GM10847 (cell line): ENCODE measurements around the gene ZDHHC9.

ENCODE experiments used
- POLR2A ChIP-seq: IDR thresholded peaks from 2 replicates; pipeline ENCODE4 v1.6.1; 2011; ENCODE audit not compliant: insufficient read length; ENCODE audit errors: extremely low read depth

Gene ZDHHC9

GRCh38 chrX:129843459-129844306, at the start of gene ZDHHC9:
TSS of gene ZDHHC9 (minus strand) at chrX:129843886. CDS start at chrX:129841945, 1,941 bp downstream.
- no peak for TF ChIP-seq POLR2A

DNA sequence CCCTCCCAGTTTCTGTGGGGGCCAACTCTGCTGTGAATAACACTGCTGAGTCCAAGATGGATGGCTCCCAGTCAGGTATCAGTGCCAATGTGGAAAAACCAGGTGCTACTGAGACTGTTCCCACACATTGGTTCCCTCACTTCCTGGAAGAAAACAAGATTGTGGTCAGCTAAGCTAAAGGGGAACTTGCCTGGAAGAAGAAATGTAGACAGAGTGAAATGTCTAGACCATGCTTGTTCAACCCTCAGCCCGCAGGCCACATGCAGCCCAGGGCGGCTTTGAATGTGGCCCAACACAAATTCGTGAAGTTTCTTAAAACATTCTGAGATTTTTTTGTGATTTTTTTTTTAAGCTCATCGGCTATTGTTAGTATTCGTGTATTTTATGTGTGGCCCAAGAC, 33.7 kb upstream of the ZDHHC9 start:
- no peak for TF ChIP-seq POLR2A

GRCh38 chrX:129876771-129877305, 33.2 kb upstream of the ZDHHC9 start:
- TF ChIP-seq POLR2A, result no peak

DNA sequence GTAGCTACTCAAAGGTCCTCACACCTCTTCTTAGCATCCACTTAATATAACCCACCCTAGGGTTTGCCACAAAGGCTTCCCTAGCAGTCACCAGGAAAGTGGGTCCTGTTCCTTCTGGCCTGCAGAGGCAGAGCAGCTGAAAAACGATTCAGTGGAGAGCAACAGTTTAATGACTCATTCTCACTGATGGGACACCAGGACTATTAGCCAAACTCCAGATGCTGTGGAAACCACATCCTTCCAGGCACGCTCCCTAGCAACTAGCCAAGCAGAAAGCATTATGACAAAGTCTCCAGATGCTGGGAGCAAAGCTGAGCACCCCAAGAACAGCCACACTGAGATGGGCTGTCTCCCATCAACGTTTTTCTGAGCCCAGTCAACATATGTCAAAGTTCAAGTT, 32.0 kb upstream of the ZDHHC9 start:
- TF ChIP-seq POLR2A, result no peak

DNA sequence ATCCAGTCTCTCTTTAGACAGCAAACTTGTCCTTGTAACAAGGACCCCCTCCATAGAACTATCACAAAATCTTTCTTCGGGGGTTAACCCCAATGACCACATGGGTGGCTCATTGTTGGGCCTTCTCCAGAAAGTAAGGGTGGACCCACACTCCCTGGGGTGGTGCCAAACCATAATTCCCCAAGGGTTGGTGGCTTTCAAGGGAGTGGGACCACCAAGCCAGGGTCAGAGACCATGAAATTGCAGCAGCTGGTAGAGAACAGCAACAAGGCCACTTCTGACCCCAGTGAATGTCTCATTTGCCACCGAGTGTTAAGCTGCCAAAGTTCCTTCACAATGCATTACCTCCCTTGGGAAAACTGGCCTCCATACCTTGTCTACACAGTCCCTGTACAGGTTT, 28.8 kb upstream of the ZDHHC9 start:
- no peak for TF ChIP-seq POLR2A

DNA sequence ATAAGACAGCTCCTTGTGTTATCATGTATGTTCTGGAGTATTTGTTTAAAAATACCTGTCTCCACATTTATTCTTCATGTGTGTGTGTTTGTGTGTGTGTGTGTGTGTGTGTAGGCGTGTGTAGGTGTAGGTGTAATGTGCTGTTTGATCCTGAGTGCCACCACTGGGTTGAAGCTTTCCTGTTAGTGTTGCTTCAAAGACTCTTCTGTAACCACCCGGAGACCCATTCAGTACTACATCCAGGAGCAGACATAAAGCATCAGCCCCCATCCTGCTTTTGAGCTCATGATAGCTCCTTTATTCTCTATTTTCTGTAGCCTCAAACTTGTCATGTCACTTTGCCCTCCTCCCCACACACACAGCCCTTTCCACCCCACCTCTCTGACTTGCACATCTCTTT, 3.0 kb upstream of the ZDHHC9 start:
- TF ChIP-seq POLR2A, result no peak

DNA sequence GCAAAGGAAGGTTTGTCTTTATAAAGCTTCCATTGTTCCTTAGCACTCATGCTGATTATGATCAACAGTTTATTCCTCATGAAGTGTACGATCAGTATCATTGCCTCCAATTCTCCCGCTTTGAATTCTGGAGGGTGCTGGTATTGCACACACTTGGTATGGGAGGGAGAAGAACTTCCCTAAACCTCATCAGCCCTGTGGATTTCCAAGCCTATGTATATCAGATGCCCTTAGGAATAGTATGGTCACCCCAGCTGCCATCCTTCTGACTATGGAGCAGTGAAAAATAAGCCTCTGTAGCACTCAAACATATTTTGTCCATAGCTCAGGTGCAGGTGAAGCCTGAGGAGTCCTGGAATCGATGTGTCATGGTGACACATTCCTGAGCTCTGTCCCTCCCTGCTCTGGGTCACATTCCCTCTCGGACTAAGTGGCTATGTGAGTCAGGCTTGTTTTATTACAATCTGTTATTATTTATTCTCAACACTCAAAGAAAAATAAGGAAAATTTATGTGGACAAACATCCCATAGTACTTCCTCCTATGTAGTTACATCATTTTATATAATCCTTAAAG, 2.0 kb upstream of the ZDHHC9 start:
- TF ChIP-seq POLR2A, result no peak

- no peak for TF ChIP-seq POLR2A
Measured at GRCh38 chrX:129843209-129843458, 552 bp downstream of the ZDHHC9 start.

DNA sequence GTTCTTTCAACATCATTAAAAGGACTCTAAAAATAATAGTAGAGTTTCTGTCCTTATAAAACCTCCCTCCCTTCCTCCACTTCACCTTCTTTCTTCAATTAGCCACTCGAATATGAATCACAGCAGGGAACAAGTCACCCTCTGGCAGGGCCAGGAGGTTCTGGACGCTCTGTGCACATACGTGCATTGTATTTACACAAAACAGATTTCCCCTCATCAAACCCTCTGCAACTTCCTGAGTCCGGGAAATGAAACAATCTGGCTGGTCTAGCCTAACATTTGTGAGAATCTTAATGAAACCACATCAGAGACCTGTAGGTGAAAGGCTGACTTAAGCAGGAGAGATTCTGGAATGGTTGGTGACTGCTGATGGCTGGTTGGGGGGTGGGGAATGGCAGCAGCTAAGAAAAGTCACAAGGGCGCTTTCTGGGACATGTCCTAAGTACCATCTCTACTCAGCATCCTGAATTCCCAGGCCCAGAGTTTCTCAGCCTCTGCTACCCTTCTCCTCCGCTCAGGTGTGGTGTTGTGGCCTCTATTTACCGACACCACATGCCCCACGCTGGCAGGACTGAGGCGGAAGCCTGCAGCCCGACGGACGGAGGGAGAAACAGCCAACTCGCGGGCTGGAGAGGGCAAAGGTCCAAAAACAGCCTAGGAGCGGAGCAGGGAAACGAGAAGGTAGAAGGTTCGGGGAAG, 1.0 kb downstream of the ZDHHC9 start:
- TF ChIP-seq POLR2A, result no peak

DNA sequence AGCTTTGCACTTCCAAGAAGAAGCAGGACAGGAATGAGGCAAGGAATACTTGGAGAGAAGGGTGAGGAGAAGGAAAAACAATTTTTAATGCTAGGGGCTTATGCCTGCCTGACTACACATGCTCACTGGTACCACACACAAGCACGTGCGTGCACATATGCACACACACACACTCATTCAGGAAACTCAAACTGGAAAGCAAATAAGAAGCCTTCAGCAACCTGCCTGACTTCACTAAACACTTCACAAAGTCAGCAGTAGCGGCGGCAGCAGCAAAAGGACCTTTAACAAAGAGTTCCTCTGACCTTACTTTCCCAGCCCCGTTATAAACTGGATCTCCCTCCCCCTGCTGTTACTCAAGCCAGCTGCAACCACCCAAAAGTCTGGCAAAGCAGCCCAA, 3.3 kb downstream of the ZDHHC9 start:
- TF ChIP-seq POLR2A, result no peak

GRCh38 chrX:129836827-129837226, 6.9 kb downstream of the ZDHHC9 start:
- TF ChIP-seq POLR2A, result no peak

- TF ChIP-seq POLR2A, result no peak
Measured at GRCh38 chrX:129833153-129833990, 10.3 kb downstream of the ZDHHC9 start.

DNA sequence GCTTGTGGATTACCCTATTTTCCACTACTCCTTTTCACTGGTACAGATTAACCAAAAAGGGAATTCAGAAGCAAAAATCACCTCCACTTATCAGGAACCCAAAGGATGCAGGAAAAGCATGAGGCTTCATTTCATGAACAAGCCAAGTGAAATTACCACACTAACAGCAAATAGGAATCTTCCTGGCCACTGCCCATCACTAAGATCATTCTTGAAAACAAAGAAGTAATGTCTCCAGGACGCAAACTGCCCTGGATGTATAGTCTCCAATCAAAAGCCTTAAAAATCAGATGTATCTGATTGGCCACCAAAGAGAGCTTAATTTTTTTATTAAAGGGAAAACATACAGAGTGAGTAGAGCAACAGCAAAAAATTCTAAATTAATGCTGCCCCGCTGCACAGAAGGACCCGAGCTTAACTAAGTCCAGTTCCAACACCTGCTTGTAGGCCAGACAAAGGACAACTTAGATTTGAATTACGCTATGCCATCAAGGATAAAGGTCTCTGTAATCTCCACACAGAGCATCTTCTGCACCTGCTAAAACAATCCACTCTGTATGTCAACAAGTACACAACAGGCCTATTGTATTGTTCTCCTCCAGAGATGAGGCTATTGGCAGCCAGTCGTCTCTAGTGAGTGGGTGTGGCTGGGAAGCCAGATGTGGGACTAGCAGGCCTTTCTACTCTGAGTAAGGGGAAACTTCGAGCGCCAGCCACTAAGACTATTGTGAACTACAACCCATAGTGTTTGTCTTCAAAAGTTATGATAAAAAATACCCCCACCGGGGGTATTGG, 12.4 kb downstream of the ZDHHC9 start:
- no peak for TF ChIP-seq POLR2A

- TF ChIP-seq POLR2A, result no peak
Measured at GRCh38 chrX:129830494-129830893, 13.2 kb downstream of the ZDHHC9 start.

DNA sequence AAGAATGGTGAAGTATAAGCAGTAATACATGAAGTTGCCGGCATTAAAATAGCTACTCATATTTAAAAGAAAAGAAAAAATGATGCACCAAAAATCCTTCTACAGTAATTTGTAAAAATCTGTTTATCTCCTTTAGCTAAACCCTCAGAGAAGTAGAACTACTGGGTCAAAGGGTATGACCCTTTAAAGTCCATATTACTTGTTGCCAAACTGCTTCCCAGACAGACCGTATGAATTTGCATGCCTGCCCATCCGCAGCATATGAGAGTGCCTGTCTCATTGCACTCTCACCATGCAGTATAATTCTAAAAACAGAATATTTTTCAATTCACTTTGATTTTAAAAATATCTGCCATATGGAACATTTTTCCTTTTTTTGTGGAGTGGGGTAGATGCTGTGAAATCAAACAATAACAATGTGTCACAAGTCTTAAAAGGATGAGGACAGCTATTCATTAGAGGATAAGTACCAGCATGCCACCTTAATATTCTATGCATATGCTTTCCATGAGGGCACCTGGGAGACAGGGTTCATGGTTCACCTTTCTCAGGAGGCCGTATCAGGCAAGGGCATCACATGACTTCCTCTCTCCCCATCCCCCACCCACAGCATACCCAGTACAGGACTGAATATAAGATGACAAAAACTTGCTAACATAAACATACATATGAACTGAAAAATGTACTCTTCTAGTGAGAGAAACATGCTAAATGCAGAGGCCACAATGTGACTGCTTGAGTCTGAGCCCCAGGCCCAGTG, 17.8 kb downstream of the ZDHHC9 start:
- no peak for TF ChIP-seq POLR2A
